Glutamatergic neuron (in vitro differentiated cells): ENCODE measurements around the gene GXYLT1. TPM values are rescaled to one million over a fixed set of nuclear protein-coding genes. Genes with fewer than 3 reads are reported as not detected.

Experiments used
- DNase-seq: peaks from one replicate; pipeline ENCODE4 v3.0.0; 2022
- H3K27ac Mint-ChIP-seq: one replicate; pipeline ENCODE4 v1.8.0; 2020; ENCODE audit warnings: mild to moderate bottlenecking, mixed read lengths, inconsistent platforms; ENCODE audit not compliant: unreplicated experiment
- H3K27me3 Mint-ChIP-seq: one replicate; pipeline ENCODE4 v1.8.0; 2020; ENCODE audit warnings: mild to moderate bottlenecking, moderate library complexity, mixed read lengths, inconsistent platforms; ENCODE audit not compliant: unreplicated experiment
- H3K36me3 Mint-ChIP-seq: one replicate; pipeline ENCODE4 v1.8.0; 2020; ENCODE audit warnings: mild to moderate bottlenecking, mixed read lengths, inconsistent platforms; ENCODE audit not compliant: unreplicated experiment
- H3K4me1 Mint-ChIP-seq: one replicate; pipeline ENCODE4 v1.8.0; 2020; ENCODE audit warnings: mild to moderate bottlenecking, low read depth, mixed read lengths, inconsistent platforms; ENCODE audit not compliant: unreplicated experiment
- H3K4me3 Mint-ChIP-seq: one replicate; pipeline ENCODE4 v1.8.0; 2020; ENCODE audit warnings: mild to moderate bottlenecking, mixed read lengths, inconsistent platforms; ENCODE audit not compliant: unreplicated experiment
- H3K9me3 Mint-ChIP-seq: one replicate; pipeline ENCODE4 v1.8.0; 2020; ENCODE audit warnings: mild to moderate bottlenecking, moderate library complexity, mixed read lengths, inconsistent platforms; ENCODE audit not compliant: unreplicated experiment
- total RNA-seq: library from RNA; stranded (reverse); fragmentation: NEBNext Ultra II Directional; extraction: Animal tissue kit (Norgen Biotek cat#: 25700); gene quantifications from one replicate; pipeline ENCODE4 v1.2.1, GENCODE V29; 2021; ENCODE audit not compliant: unreplicated experiment
- TF ChIP-seq, protein P1 (sequence below): fragments of 200-600 bp; sonication (generic); IDR thresholded peaks from one replicate; pipeline ENCODE4 v1.5.0; 2021; ENCODE audit not compliant: partially characterized antibody, unreplicated experiment

GXYLT1 gene
- total RNA-seq, 1 donor from 2014 or later = 3.4 TPM

- H3K9me3 Mint-ChIP-seq = no peaks in the 10 kb centered on the region
- TF ChIP-seq, protein P1, sequence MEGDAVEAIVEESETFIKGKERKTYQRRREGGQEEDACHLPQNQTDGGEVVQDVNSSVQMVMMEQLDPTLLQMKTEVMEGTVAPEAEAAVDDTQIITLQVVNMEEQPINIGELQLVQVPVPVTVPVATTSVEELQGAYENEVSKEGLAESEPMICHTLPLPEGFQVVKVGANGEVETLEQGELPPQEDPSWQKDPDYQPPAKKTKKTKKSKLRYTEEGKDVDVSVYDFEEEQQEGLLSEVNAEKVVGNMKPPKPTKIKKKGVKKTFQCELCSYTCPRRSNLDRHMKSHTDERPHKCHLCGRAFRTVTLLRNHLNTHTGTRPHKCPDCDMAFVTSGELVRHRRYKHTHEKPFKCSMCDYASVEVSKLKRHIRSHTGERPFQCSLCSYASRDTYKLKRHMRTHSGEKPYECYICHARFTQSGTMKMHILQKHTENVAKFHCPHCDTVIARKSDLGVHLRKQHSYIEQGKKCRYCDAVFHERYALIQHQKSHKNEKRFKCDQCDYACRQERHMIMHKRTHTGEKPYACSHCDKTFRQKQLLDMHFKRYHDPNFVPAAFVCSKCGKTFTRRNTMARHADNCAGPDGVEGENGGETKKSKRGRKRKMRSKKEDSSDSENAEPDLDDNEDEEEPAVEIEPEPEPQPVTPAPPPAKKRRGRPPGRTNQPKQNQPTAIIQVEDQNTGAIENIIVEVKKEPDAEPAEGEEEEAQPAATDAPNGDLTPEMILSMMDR = no peak
- no peaks in the 10 kb centered on the region for H3K27me3 Mint-ChIP-seq
- no peak for DNase-seq
- no peak overlapping the region for H3K4me3 Mint-ChIP-seq
- H3K36me3 Mint-ChIP-seq = peaks cover 5% of the 10 kb centered on the region
- H3K4me1 Mint-ChIP-seq = no peaks in the 10 kb centered on the region
- no peak overlapping the region for H3K27ac Mint-ChIP-seq
Observed at GRCh38 chr12:42039577-42039976, 105.1 kb downstream of the GXYLT1 start.

GRCh38 chr12:42039176-42039575, 105.5 kb downstream of the GXYLT1 start:
- H3K9me3 Mint-ChIP-seq = no peaks in the 10 kb centered on the region
- no peak for DNase-seq
- H3K36me3 Mint-ChIP-seq = peaks cover 5% of the 10 kb centered on the region
- H3K27ac Mint-ChIP-seq = no peak overlapping the region
- H3K4me3 Mint-ChIP-seq = no peak overlapping the region
- H3K4me1 Mint-ChIP-seq = no peaks in the 10 kb centered on the region
- no peaks in the 10 kb centered on the region for H3K27me3 Mint-ChIP-seq
- TF ChIP-seq, protein P1 = no peak

GRCh38 chr12:42031847-42032564, 112.7 kb downstream of the GXYLT1 start:
- Mint-ChIP-seq H3K9me3 (no peaks in the 10 kb centered on the region), H3K4me1 (no peaks in the 10 kb centered on the region), H3K4me3 (no peak overlapping the region), H3K27me3 (no peaks in the 10 kb centered on the region), H3K36me3 (peaks cover 5% of the 10 kb centered on the region), H3K27ac (no peak overlapping the region)
- TF ChIP-seq, protein P1 = no peak
- no peak for DNase-seq

Other genes with a start within 250 kb of the GXYLT1 start
- gene YAF2, start 93.4 kb upstream of the GXYLT1 start, total RNA-seq = 52.5 TPM
- gene ZCRB1, start 181.2 kb upstream of the GXYLT1 start, total RNA-seq = 43.2 TPM
- gene PPHLN1, start 181.3 kb upstream of the GXYLT1 start, total RNA-seq = 64.4 TPM